Activated naive CD4-positive, alpha-beta T cell treated with anti-CD3 and anti-CD28 coated beads, Interleukin-2, amount 50 U/mL, for 72 hours (primary cell): ENCODE data around the gene PTGS1. TPM values are rescaled to one million over a fixed set of nuclear protein-coding genes. Genes with fewer than 3 reads are reported as not detected.

Source experiments
- ATAC-seq, 2 donors: fragments of 150-1000 bp; cut with Tn5 transposase; 2 replicates each; pipeline ENCODE4 v1.10.0; 2021; ENCODE audit warnings: mild to moderate bottlenecking in 2 of 2, moderate library complexity in 2 of 2
- DNase-seq, 2 donors: peaks; one replicate each; pipeline ENCODE4 v3.0.0; 2021 to 2022; ENCODE audit warnings: low spot score in 2 of 2
- H3K27ac Mint-ChIP-seq, 2 donors: one replicate each; pipeline ENCODE4 v1.8.0; 2022; ENCODE audit warnings: mild to moderate bottlenecking in 2 of 2, mixed read lengths in 2 of 2
- H3K36me3 Mint-ChIP-seq, 2 donors: one replicate each; pipeline ENCODE4 v1.8.0; 2022; ENCODE audit warnings: mixed read lengths in 2 of 2
- H3K9me3 Mint-ChIP-seq, 2 donors: one replicate each; pipeline ENCODE4 v1.8.0; 2022; ENCODE audit warnings: mixed read lengths in 2 of 2
- total RNA-seq, 2 donors: library from RNA; stranded (reverse); gene quantifications; one replicate each; pipeline ENCODE4 v1.2.3, GENCODE V29; 2022

The PTGS1 gene
- total RNA-seq, 2 donors from 2014 or later: 0.25 to 0.54 TPM

- Mint-ChIP-seq H3K9me3 (peaks cover 4% of the 10 kb centered on the region in 2 donors), H3K27ac (no peak overlapping the region), H3K36me3 (no peaks in the 10 kb centered on the region)
- ATAC-seq: no peak
- DNase-seq: no peak
Observed at GRCh38 chr9:122364117-122364782, 6.6 kb upstream of the PTGS1 start.

GRCh38 chr9:122364783-122365150, 6.1 kb upstream of the PTGS1 start:
- no peak for ATAC-seq
- no peak for DNase-seq
- Mint-ChIP-seq H3K27ac (no peak overlapping the region), H3K9me3 (peaks cover 4% of the 10 kb centered on the region in 2 donors), H3K36me3 (no peaks in the 10 kb centered on the region)

- ATAC-seq (no peak), DNase-seq (no peak)
- Mint-ChIP-seq H3K27ac (no peak overlapping the region), H3K36me3 (no peaks in the 10 kb centered on the region), H3K9me3 (peaks cover 4% of the 10 kb centered on the region in 2 donors)
Observed at GRCh38 chr9:122366074-122366660, 4.7 kb upstream of the PTGS1 start.

- DNase-seq (no peak), ATAC-seq (no peak)
- Mint-ChIP-seq H3K27ac (no peak overlapping the region), H3K36me3 (no peaks in the 10 kb centered on the region), H3K9me3 (peaks cover 4% of the 10 kb centered on the region in 2 donors)
Observed at GRCh38 chr9:122367065-122367464, 3.8 kb upstream of the PTGS1 start.

- ATAC-seq: no peak
- Mint-ChIP-seq H3K27ac (no peak overlapping the region), H3K36me3 (no peaks in the 10 kb centered on the region), H3K9me3 (peaks cover 4% of the 10 kb centered on the region in 2 donors)
- DNase-seq: no peak
Observed at GRCh38 chr9:122367774-122368460, 2.9 kb upstream of the PTGS1 start.

GRCh38 chr9:122368642-122369041, 2.2 kb upstream of the PTGS1 start:
- Mint-ChIP-seq H3K27ac (no peak overlapping the region), H3K9me3 (peaks cover 4% of the 10 kb centered on the region in 2 donors), H3K36me3 (no peaks in the 10 kb centered on the region)
- DNase-seq (no peak), ATAC-seq (no peak)

GRCh38 chr9:122370303-122370702, 521 bp upstream of the PTGS1 start:
- ATAC-seq: peak in 1 of 2 donors; percentile 16
- no peak overlapping the region for H3K27ac Mint-ChIP-seq
- no peaks in the 10 kb centered on the region for H3K36me3 Mint-ChIP-seq
- H3K9me3 Mint-ChIP-seq: peaks cover 4% of the 10 kb centered on the region in 2 donors
- no peak for DNase-seq

- no peak for DNase-seq
- peaks cover 4% of the 10 kb centered on the region in 2 donors for H3K9me3 Mint-ChIP-seq
- no peak overlapping the region for H3K27ac Mint-ChIP-seq
- H3K36me3 Mint-ChIP-seq: no peaks in the 10 kb centered on the region
- ATAC-seq: no peak
Observed at GRCh38 chr9:122371846-122372245, 1.0 kb downstream of the PTGS1 start.

GRCh38 chr9:122372856-122373845, 2.3 kb downstream of the PTGS1 start:
- peak overlapping the region in 1 of 2 donors; percentile 9 for H3K27ac Mint-ChIP-seq
- H3K9me3 Mint-ChIP-seq: peaks cover 4% of the 10 kb centered on the region in 2 donors
- no peaks in the 10 kb centered on the region for H3K36me3 Mint-ChIP-seq
- no peak for DNase-seq
- ATAC-seq: no peak

GRCh38 chr9:122374885-122375420, 4.1 kb downstream of the PTGS1 start:
- no peak overlapping the region for H3K27ac Mint-ChIP-seq
- ATAC-seq: no peak
- peaks cover 9 to 12% of the 10 kb centered on the region in 2 donors for H3K36me3 Mint-ChIP-seq
- no peaks in the 10 kb centered on the region for H3K9me3 Mint-ChIP-seq
- no peak for DNase-seq

GRCh38 chr9:122376796-122377195, 6.0 kb downstream of the PTGS1 start:
- Mint-ChIP-seq H3K27ac (no peak overlapping the region), H3K36me3 (peaks cover 10 to 12% of the 10 kb centered on the region in 2 donors), H3K9me3 (no peaks in the 10 kb centered on the region)
- no peak for DNase-seq
- no peak for ATAC-seq

- no peak overlapping the region for H3K27ac Mint-ChIP-seq
- H3K36me3 Mint-ChIP-seq: peaks cover 10 to 12% of the 10 kb centered on the region in 2 donors
- ATAC-seq: no peak
- no peak for DNase-seq
- no peaks in the 10 kb centered on the region for H3K9me3 Mint-ChIP-seq
Observed at GRCh38 chr9:122377241-122378164, 6.7 kb downstream of the PTGS1 start.

- no peak overlapping the region for H3K27ac Mint-ChIP-seq
- peaks cover 10 to 12% of the 10 kb centered on the region in 2 donors for H3K36me3 Mint-ChIP-seq
- DNase-seq: no peak
- no peak for ATAC-seq
- H3K9me3 Mint-ChIP-seq: no peaks in the 10 kb centered on the region
Observed at GRCh38 chr9:122378236-122378635, 7.4 kb downstream of the PTGS1 start.

- H3K9me3 Mint-ChIP-seq: no peaks in the 10 kb centered on the region
- no peak overlapping the region for H3K27ac Mint-ChIP-seq
- DNase-seq (peak in 1 of 2 donors; percentile 34), ATAC-seq (no peak)
- peaks cover 10 to 12% of the 10 kb centered on the region in 2 donors for H3K36me3 Mint-ChIP-seq
Observed at GRCh38 chr9:122379340-122379739, 8.5 kb downstream of the PTGS1 start.

GRCh38 chr9:122380293-122380692, 9.5 kb downstream of the PTGS1 start:
- H3K36me3 Mint-ChIP-seq: peaks cover 10 to 12% of the 10 kb centered on the region in 2 donors
- H3K27ac Mint-ChIP-seq: no peak overlapping the region
- ATAC-seq (no peak), DNase-seq (no peak)
- H3K9me3 Mint-ChIP-seq: no peaks in the 10 kb centered on the region
